GM12801 (cell line): Measurements from ENCODE around the gene ASB11.

Experiments
- CTCF ChIP-seq: IDR thresholded peaks from one replicate; pipeline ENCODE4 v1.5.1; 2011; ENCODE audit warnings: control low read depth; ENCODE audit not compliant: insufficient read length; ENCODE audit errors: extremely low read depth

The ASB11 gene

GRCh38 chrX:15344106-15344505 is 28.7 kb upstream of the ASB11 start:
- TF ChIP-seq CTCF = no peak

DNA sequence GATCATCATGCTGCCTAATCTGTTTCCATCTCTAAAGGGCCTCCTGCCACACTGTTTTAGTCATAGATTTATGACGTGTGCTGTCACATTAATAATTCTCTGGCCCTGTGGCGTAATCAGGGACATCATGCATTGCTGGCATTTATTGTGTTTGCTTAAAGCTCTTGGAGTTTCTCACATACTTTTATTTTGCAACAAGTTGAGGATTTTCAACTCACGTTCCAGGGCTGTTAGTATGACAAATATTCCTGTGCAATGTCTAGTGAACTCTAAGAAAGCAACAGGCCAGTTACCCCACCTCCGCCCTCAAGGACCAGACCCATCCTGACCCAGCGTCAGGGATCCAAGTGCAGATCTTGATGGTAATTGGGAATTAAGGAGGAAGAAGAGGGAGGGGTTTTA is 27.6 kb upstream of the ASB11 start:
- no peak for TF ChIP-seq CTCF

DNA sequence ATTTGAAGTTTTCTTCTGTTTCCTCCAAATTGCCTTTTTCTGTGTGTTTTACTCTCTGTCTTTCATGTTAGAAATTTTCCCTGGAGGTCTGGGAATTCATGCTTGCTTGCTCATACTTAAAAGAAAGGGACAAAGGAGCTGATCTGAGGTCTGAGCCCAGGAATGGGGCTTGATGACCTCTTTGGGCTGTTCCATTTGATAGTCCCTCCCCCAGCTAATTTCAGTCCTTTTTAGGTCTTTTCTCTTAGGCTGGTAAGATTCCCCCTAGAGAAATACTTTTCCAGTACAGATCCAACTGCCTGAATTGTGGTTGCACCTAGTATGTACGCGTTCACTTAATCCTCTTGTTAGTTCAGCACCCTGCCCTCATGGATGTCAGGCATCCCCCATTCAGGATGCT is 25.4 kb upstream of the ASB11 start:
- TF ChIP-seq CTCF = no peak

- no peak for TF ChIP-seq CTCF
These were observed 20.6 kb upstream of the ASB11 start for GRCh38 chrX:15336023-15336413.

GRCh38 chrX:15335135-15336022 is 19.9 kb upstream of the ASB11 start, which contains the start of gene PIGA:
Gene PIGA, minus strand, starts transcription at chrX:15335523. Its CDS starts 3,593 bp downstream, at chrX:15331930.
- no peak for TF ChIP-seq CTCF

DNA sequence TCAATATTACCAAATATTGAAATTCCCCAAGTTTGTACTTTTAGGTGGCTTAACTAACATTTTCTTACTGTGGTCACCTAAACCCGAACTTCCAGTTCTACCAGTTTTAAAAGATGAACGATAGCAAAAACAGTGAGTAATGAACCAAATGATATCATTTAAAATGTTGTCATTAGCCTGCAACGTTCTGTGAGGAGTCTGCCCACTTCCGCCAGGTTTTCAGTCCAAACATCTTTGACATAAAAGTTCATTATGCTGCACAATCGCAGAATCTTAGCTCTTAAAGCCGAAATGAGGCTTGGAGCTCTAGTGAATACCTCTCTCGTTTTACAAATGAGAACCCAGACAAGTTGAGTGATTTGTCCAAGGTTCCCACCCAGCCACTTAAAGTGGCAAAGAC is 19.1 kb upstream of the ASB11 start:
- TF ChIP-seq CTCF = no peak

DNA sequence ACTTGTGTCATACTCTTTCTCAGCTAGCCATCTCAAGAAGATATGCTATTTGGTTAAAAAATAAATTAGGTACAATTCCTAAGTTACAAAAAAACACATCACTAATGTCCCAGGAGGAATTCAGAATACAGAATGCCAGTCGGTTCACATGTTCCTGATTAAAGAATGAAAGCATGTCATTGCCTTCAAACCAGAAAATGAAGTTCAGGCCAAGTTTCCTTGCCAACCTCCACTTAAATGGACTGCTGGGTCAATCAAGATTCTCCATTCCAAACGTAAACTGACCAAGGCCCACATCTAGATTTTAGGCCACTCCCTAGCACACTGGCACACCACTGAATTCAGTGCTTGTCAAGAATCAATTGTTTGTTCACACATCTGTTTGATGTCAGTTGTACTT is 13.4 kb upstream of the ASB11 start:
- no peak for TF ChIP-seq CTCF
